Mucosa of rectum (tissue), 2 donors: ENCODE results near the gene CSRP3.

ENCODE experiments used
- H3K27ac ChIP-seq, 2 donors: one replicate each; pipeline ENCODE4 v1.7.0; 2013; ENCODE audit warnings: inconsistent platforms in 2 of 2, low read depth in 2 of 2, low read length in 2 of 2
- H3K27me3 ChIP-seq, 2 donors: one replicate each; pipeline ENCODE4 v1.7.0; 2013; ENCODE audit warnings: low read length in 2 of 2; ENCODE audit not compliant: control insufficient read depth in 2 of 2, insufficient read depth in 2 of 2
- H3K36me3 ChIP-seq, 2 donors: one replicate each; pipeline ENCODE4 v1.7.0; 2013; ENCODE audit warnings: low read length in 2 of 2; ENCODE audit not compliant: control insufficient read depth in 2 of 2, insufficient read depth in 2 of 2
- H3K4me1 ChIP-seq, 2 donors: one replicate each; pipeline ENCODE4 v1.7.0; 2013; ENCODE audit warnings: low read length in 2 of 2, mild to moderate bottlenecking in 1 of 2; ENCODE audit not compliant: control insufficient read depth in 2 of 2, insufficient read depth in 2 of 2
- H3K4me3 ChIP-seq, 2 donors: one replicate each; pipeline ENCODE4 v1.7.0; 2013; ENCODE audit warnings: low read length in 2 of 2
- H3K9ac ChIP-seq, 2 donors: one replicate each; pipeline ENCODE4 v1.7.0; 2013; ENCODE audit warnings: low read length in 2 of 2, low read depth in 1 of 2, mild to moderate bottlenecking in 1 of 2
- H3K9me3 ChIP-seq, 2 donors: one replicate each; pipeline ENCODE4 v1.7.0; 2013; ENCODE audit warnings: low read length in 2 of 2; ENCODE audit not compliant: control insufficient read depth in 2 of 2
- donor health status: healthy.
- donor health status: Normal muscosa, but diverticular disease.

CSRP3 gene

DNA sequence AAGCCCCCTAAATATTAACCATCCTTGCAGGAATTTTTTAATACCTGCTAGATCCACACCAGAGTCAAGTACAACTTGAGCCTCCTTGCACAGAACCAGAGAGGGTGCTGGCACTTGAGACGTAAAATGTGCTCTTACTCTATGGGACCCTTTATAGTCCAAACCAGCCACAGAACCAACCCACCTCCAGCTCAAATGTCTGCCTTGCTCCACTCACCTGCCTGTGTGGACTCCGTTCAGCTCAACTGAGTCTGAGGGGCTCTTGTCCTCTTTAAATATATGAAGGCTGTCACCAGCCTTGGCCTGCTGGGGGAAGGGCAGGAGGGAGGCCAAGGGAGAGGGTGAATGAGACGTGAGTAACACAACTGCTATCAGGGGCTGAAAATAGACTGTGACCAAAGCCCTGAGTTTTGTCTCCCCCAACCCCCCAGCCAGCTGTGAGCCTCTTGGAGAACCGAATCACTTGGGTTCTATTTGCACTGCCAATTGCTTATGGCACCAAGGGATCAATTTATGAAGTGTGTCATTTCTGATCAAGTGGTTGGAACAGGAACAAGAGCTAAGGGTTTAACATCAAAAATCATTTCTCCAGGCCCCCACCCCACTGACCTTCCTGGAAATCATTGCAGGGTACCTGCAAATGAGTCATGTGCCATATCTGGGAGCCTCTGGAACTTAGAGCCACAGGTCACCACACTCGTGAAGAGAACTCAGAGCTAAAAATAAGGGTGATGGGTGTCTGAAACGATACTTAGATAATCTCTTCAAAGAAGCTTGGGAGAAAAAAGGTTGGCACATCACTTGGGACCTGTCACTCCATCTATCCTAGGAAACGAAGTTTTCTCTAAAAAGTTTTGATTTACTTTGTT lies at the start of gene CSRP3:
TSS of gene CSRP3 (minus strand) at position 247 of the 869 bp plus-strand sequence. CDS start 9,535 bp downstream, outside the sequence.
- Histone ChIP-seq H3K4me3 (no peak within 1 kb of the TSS), H3K27me3 (no peaks in the 10 kb centered on the region), H3K4me1 (peaks cover 0 to 20% of the 10 kb centered on the region in 2 donors), H3K9me3 (no peaks in the 10 kb centered on the region), H3K27ac (no peak within 1 kb of the TSS), H3K9ac (no peak within 1 kb of the TSS), H3K36me3 (no peaks in the 10 kb centered on the region)

- H3K4me1 ChIP-seq = peaks cover 0 to 5% of the 10 kb centered on the region in 2 donors
- H3K9ac ChIP-seq = no peak overlapping the region
- no peaks in the 10 kb centered on the region for H3K9me3 ChIP-seq
- H3K27ac ChIP-seq = no peak overlapping the region
- no peaks in the 10 kb centered on the region for H3K36me3 ChIP-seq
- H3K4me3 ChIP-seq = no peak overlapping the region
- no peaks in the 10 kb centered on the region for H3K27me3 ChIP-seq
Measured at GRCh38 chr11:19251577-19251976, 49.8 kb upstream of the CSRP3 start.

GRCh38 chr11:19246816-19247215 lies 45.0 kb upstream of the CSRP3 start:
- Histone ChIP-seq H3K27me3 (peaks cover 0 to 2% of the 10 kb centered on the region in 2 donors), H3K27ac (no peak overlapping the region), H3K36me3 (no peaks in the 10 kb centered on the region), H3K4me1 (peaks cover 19 to 32% of the 10 kb centered on the region in 2 donors), H3K4me3 (no peak overlapping the region), H3K9ac (no peak overlapping the region), H3K9me3 (no peaks in the 10 kb centered on the region)

DNA sequence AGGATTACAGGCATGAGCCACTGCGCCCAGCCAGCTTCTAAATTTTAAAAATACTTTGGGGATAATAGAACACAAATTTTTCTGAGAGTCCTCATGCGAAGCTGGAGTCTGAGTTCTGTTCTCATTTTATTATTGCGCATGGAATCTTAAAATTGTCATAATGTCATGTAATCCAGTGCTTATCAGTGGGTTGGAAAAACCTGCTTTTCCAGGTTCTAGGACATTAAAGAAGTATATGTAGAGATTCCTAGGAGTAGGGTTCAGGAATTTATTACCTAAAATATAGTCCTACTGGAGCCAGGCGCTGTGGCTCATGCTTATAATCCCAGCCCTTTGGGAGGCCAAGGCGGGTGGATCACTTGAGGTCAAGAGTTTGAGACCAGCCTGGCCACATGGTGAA lies 43.6 kb upstream of the CSRP3 start:
- H3K9ac ChIP-seq = no peak overlapping the region
- no peak overlapping the region for H3K27ac ChIP-seq
- peaks cover 23 to 36% of the 10 kb centered on the region in 2 donors for H3K4me1 ChIP-seq
- no peak overlapping the region for H3K4me3 ChIP-seq
- no peaks in the 10 kb centered on the region for H3K36me3 ChIP-seq
- H3K27me3 ChIP-seq = peaks cover 0 to 2% of the 10 kb centered on the region in 2 donors
- H3K9me3 ChIP-seq = no peaks in the 10 kb centered on the region

GRCh38 chr11:19244621-19245020 lies 42.8 kb upstream of the CSRP3 start:
- peak overlapping the region in 1 of 2 donors; percentile 44 for H3K27ac ChIP-seq
- peaks cover 24 to 37% of the 10 kb centered on the region in 2 donors for H3K4me1 ChIP-seq
- H3K9ac ChIP-seq = no peak overlapping the region
- no peak overlapping the region for H3K4me3 ChIP-seq
- H3K27me3 ChIP-seq = peaks cover 0 to 2% of the 10 kb centered on the region in 2 donors
- no peaks in the 10 kb centered on the region for H3K9me3 ChIP-seq
- H3K36me3 ChIP-seq = no peaks in the 10 kb centered on the region

DNA sequence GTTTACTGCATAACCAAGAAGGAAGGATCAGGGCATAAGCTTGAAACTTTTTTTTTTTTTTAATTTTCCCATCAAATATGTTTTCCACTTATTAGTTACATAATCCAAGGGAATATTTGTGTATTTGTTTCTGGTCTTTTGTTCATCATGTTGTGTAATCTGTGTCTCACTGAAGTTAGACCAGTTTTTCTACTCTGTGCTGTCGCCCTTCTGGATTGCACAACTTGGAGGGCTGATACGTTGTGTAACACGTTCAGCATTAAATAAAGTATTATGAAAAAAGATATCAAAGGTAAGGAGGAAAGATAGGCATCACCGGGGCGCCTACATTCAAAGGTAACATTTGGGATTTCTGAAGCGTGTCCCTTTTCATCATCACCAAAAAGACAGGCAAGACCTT lies 42.3 kb upstream of the CSRP3 start:
- Histone ChIP-seq H3K9me3 (no peaks in the 10 kb centered on the region), H3K4me1 (peaks cover 24 to 37% of the 10 kb centered on the region in 2 donors), H3K27me3 (peaks cover 0 to 2% of the 10 kb centered on the region in 2 donors), H3K27ac (peak overlapping the region in 1 of 2 donors; percentile 44), H3K36me3 (no peaks in the 10 kb centered on the region), H3K4me3 (no peak overlapping the region), H3K9ac (no peak overlapping the region)

DNA sequence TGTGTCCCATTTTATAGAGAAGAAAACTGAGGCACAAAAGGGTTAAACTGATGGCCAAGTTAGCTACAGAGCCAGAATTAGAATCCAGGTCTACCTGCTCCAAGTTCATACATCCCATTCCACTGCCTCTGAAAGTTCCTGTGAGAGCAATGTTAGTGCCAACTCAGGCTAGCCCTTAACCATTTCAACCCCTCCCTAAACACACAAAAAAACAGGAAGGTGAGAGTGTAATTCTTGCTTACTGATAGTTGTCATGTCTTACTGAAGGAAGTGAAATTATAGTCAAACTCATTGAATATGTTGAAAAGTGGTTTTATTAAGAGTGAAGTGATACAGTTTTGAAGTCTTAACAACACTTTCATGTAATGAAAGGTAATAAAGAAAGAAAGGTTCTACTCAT lies 41.8 kb upstream of the CSRP3 start:
- H3K27me3 ChIP-seq = peaks cover 0 to 2% of the 10 kb centered on the region in 2 donors

DNA sequence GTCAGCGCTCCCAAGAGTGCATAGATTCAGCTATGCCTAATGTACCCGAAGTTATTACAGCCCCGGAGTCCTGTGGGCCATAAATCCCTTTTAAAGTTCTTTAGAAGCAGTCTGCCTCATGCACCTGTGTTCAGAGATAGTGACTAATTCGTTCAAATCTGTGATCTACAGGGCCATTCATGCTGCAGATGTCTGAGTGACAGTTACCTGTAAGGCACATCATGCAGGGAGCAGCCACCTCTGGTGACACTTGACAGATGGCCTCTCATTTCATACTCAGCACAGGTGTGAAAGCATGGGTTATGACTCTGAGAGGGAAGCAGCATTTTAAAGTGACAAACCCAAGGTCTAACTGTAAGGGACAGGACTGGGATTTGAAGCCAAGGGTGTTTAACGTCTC lies 41.4 kb upstream of the CSRP3 start:
- Histone ChIP-seq H3K36me3 (no peaks in the 10 kb centered on the region), H3K27ac (no peak overlapping the region), H3K9ac (no peak overlapping the region), H3K9me3 (no peaks in the 10 kb centered on the region), H3K4me1 (peaks cover 24 to 40% of the 10 kb centered on the region in 2 donors), H3K4me3 (no peak overlapping the region), H3K27me3 (peaks cover 0 to 2% of the 10 kb centered on the region in 2 donors)

More for the DNA sequence above, 41.8 kb upstream of the CSRP3 start:
- no peaks in the 10 kb centered on the region for H3K36me3 ChIP-seq
- no peak overlapping the region for H3K9ac ChIP-seq
- no peak overlapping the region for H3K27ac ChIP-seq
- H3K4me3 ChIP-seq = no peak overlapping the region
- no peaks in the 10 kb centered on the region for H3K9me3 ChIP-seq
- H3K4me1 ChIP-seq = peaks cover 24 to 37% of the 10 kb centered on the region in 2 donors

DNA sequence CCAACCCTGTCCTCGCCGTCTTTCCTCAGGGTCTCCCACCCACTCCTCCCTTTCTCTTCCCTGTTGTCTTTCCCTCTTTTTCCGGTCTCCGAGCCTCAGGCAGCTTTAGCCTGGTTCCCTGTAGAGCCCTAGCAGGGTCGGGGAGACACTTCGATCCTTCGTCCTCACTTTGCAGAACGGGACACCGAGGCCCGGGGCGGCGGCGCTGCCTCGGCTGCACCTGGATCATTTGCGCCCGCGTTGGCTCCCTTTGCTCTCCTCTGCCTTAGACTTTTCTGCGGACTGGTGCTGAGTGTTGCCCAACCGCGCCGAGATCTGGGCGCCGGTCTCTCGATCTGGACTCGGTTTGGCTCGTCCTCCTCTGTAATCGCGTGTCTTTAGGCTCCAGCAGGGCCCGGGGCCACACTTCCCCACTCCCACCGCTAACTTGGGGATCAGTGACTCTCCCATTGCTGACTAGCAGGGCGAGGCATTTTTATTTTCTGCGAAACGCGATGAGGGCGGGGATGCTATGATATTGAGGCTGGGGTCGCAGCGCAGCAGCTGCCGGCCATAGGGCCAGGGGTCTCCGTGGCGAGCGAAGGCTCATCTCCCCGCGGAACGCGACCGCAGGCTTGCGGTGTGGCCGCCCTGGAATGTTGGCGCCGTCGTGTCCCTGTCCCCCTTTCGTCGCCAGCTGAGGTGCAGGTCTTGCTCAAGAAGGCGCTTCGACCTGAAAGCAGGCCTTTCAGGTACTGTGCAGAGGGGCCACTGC lies 40.6 kb upstream of the CSRP3 start:
- H3K27ac ChIP-seq = no peak overlapping the region
- peaks cover 24 to 40% of the 10 kb centered on the region in 2 donors for H3K4me1 ChIP-seq
- peak overlapping the region; percentile 52 to 62 for H3K9ac ChIP-seq
- no peaks in the 10 kb centered on the region for H3K36me3 ChIP-seq
- H3K4me3 ChIP-seq = peak overlapping the region; percentile 70 to 76
- H3K27me3 ChIP-seq = peaks cover 0 to 2% of the 10 kb centered on the region in 2 donors
- no peaks in the 10 kb centered on the region for H3K9me3 ChIP-seq
